Glutamatergic neuron (in vitro differentiated cells): Measurements from ENCODE around the gene SPTBN1. TPM values are rescaled to one million over a fixed set of nuclear protein-coding genes. Genes with fewer than 3 reads are reported as not detected.

ENCODE experiments used
- DNase-seq: peaks from one replicate; pipeline ENCODE4 v3.0.0; 2022
- H3K27ac Mint-ChIP-seq: one replicate; pipeline ENCODE4 v1.8.0; 2020; ENCODE audit warnings: mild to moderate bottlenecking, mixed read lengths, inconsistent platforms; ENCODE audit not compliant: unreplicated experiment
- H3K27me3 Mint-ChIP-seq: one replicate; pipeline ENCODE4 v1.8.0; 2020; ENCODE audit warnings: mild to moderate bottlenecking, moderate library complexity, mixed read lengths, inconsistent platforms; ENCODE audit not compliant: unreplicated experiment
- H3K36me3 Mint-ChIP-seq: one replicate; pipeline ENCODE4 v1.8.0; 2020; ENCODE audit warnings: mild to moderate bottlenecking, mixed read lengths, inconsistent platforms; ENCODE audit not compliant: unreplicated experiment
- H3K4me1 Mint-ChIP-seq: one replicate; pipeline ENCODE4 v1.8.0; 2020; ENCODE audit warnings: mild to moderate bottlenecking, low read depth, mixed read lengths, inconsistent platforms; ENCODE audit not compliant: unreplicated experiment
- H3K4me3 Mint-ChIP-seq: one replicate; pipeline ENCODE4 v1.8.0; 2020; ENCODE audit warnings: mild to moderate bottlenecking, mixed read lengths, inconsistent platforms; ENCODE audit not compliant: unreplicated experiment
- H3K9me3 Mint-ChIP-seq: one replicate; pipeline ENCODE4 v1.8.0; 2020; ENCODE audit warnings: mild to moderate bottlenecking, moderate library complexity, mixed read lengths, inconsistent platforms; ENCODE audit not compliant: unreplicated experiment
- CTCF ChIP-seq: fragments of 200-600 bp; sonication (generic); IDR thresholded peaks from one replicate; pipeline ENCODE4 v1.5.0; 2021; ENCODE audit not compliant: partially characterized antibody, unreplicated experiment
- total RNA-seq: library from RNA; stranded (reverse); fragmentation: NEBNext Ultra II Directional; extraction: Animal tissue kit (Norgen Biotek cat#: 25700); gene quantifications from one replicate; pipeline ENCODE4 v1.2.1, GENCODE V29; 2021; ENCODE audit not compliant: unreplicated experiment

SPTBN1 gene
- total RNA-seq, 1 donor from 2014 or later, result 385 TPM

DNA sequence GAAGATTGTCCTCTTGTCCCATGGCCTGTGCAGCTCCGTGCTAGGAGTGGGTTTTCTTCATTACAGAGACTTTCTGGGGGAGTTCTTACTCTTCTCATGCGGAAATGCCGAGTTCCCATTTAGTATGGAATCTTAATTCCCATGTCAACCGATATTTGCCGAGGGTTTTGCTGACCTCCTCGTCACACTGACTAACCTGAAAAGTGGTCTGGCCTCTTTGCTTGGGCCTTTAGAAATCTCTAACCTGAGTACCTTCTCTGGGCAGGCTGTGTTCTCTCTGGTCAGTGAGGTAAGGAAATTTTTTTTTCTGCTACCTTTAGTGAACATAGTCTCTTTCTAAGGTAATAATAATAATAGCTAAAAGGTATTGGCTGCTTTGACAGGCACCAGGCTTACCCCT lies 256.4 kb downstream of the SPTBN1 start:
- H3K4me3 Mint-ChIP-seq, result no peak overlapping the region
- H3K36me3 Mint-ChIP-seq, result no peaks in the 10 kb centered on the region
- H3K27me3 Mint-ChIP-seq, result peaks cover 5% of the 10 kb centered on the region
- TF ChIP-seq CTCF, result no peak
- H3K9me3 Mint-ChIP-seq, result peaks cover 3% of the 10 kb centered on the region
- H3K4me1 Mint-ChIP-seq, result no peaks in the 10 kb centered on the region
- DNase-seq, result no peak
- no peak overlapping the region for H3K27ac Mint-ChIP-seq

DNA sequence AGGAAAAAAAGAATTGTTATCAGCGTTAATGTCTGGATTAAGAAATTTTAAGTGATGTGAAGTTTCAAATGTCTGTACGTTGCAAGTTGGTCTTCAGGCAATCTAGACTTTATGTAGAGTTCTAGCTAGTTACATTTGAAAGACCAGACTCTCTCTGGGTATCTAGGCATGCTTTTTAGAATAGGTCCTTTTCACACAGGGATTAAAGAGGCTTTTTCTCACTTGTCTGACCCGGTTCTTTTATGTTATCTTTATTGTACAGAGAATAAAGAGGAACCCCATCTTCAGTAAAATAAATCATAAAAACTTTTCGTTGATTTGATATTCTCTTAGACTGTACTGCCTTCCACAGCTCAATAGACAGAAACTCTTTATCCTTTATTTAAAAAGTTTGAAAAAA lies 258.9 kb downstream of the SPTBN1 start:
- Mint-ChIP-seq H3K4me3 (no peak overlapping the region), H3K4me1 (no peaks in the 10 kb centered on the region), H3K27me3 (peaks cover 2% of the 10 kb centered on the region), H3K36me3 (peaks cover 5% of the 10 kb centered on the region), H3K9me3 (peaks cover 3% of the 10 kb centered on the region), H3K27ac (no peak overlapping the region)
- no peak for TF ChIP-seq CTCF
- no peak for DNase-seq

GRCh38 chr2:54716375-54716774 lies 260.2 kb downstream of the SPTBN1 start:
- Mint-ChIP-seq H3K4me1 (no peaks in the 10 kb centered on the region), H3K27ac (no peak overlapping the region), H3K9me3 (no peaks in the 10 kb centered on the region), H3K36me3 (peaks cover 5% of the 10 kb centered on the region), H3K27me3 (no peaks in the 10 kb centered on the region), H3K4me3 (no peak overlapping the region)
- DNase-seq, result no peak
- TF ChIP-seq CTCF, result no peak

DNA sequence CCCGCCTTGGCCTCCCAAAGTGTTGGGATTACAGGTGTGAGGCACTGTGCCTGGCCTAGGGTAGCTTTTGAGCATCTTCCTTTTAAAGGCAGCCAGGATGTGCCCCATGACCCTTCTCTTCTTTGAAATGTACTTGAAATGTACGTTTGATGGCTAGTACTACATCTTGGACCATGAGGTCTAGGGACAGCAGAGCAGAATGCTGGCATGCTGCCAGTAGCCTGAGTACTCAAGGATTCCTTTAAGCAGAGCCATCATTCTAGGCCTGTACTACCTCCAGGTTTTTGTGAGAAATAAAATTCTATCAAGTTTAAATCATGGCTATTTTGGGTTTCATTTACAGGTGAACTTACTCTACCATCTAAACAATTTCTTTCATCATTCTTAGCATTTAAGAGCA lies 264.4 kb downstream of the SPTBN1 start:
- H3K9me3 Mint-ChIP-seq, result peaks cover 3% of the 10 kb centered on the region

More for the DNA sequence above, 264.4 kb downstream of the SPTBN1 start:
- no peak for DNase-seq
- TF ChIP-seq CTCF, result no peak
- Mint-ChIP-seq H3K27ac (no peak overlapping the region), H3K36me3 (peaks cover 5% of the 10 kb centered on the region), H3K4me3 (no peak overlapping the region), H3K4me1 (peaks cover 2% of the 10 kb centered on the region), H3K27me3 (peaks cover 10% of the 10 kb centered on the region)

Other genes starting within 250 kb of the SPTBN1 start
- 0.27 TPM for gene TSPYL6, start 200.1 kb upstream of the SPTBN1 start, total RNA-seq